Loucy (cell line): ENCODE measurements around the gene PODNL1.

Source experiments
- H2AFZ ChIP-seq: fragments of 200-600 bp; sonication (generic); 2 replicates; pipeline ENCODE4 v1.6.0; 2016; ENCODE audit warnings: antibody characterized with exemption, mild to moderate bottlenecking, low read length, moderate library complexity
- H3F3A ChIP-seq: fragments of 200-600 bp; 2 replicates; pipeline ENCODE4 v1.6.0; 2016; ENCODE audit warnings: antibody characterized with exemption, low read depth, mild to moderate bottlenecking
- H3K27me3 ChIP-seq: fragments of 200-600 bp; sonication (generic); 2 replicates; pipeline ENCODE4 v1.6.1; 2014; ENCODE audit warnings: low read length, mild to moderate bottlenecking; ENCODE audit not compliant: insufficient read depth, poor library complexity, severe bottlenecking
- H3K36me3 ChIP-seq: fragments of 200-600 bp; sonication (generic); 2 replicates; pipeline ENCODE4 v1.6.1; 2016; ENCODE audit warnings: low read length; ENCODE audit not compliant: insufficient read depth
- H3K4me1 ChIP-seq: fragments of 200-600 bp; sonication (generic); 2 replicates; pipeline ENCODE4 v1.5.1; 2014; ENCODE audit warnings: low read length, mild to moderate bottlenecking; ENCODE audit not compliant: insufficient read depth, poor library complexity, severe bottlenecking
- H3K4me2 ChIP-seq: fragments of 200-600 bp; sonication (generic); 2 replicates; pipeline ENCODE4 v1.6.0; 2014; ENCODE audit warnings: antibody characterized with exemption, low read length, low read depth, mild to moderate bottlenecking; ENCODE audit not compliant: poor library complexity, severe bottlenecking
- H3K4me3 ChIP-seq: fragments of 200-600 bp; sonication (generic); 2 replicates; pipeline ENCODE4 v1.5.1; 2014; ENCODE audit warnings: low read length, mild to moderate bottlenecking, mixed read lengths; ENCODE audit not compliant: poor library complexity, severe bottlenecking
- H3K79me2 ChIP-seq: fragments of 200-600 bp; sonication (generic); 2 replicates; pipeline ENCODE4 v1.6.1; 2014; ENCODE audit warnings: low read length; ENCODE audit not compliant: insufficient read depth
- H3K9ac ChIP-seq: fragments of 200-600 bp; sonication (generic); 2 replicates; pipeline ENCODE4 v1.6.0; 2014; ENCODE audit warnings: mild to moderate bottlenecking, low read depth, low read length, moderate library complexity; ENCODE audit not compliant: poor library complexity, severe bottlenecking
- H3K9me2 ChIP-seq: fragments of 200-600 bp; sonication (generic); replicated peaks from 2 replicates; pipeline ENCODE4 v1.6.1; 2016; ENCODE audit warnings: low read depth, low read length, mixed read lengths
- H3K9me3 ChIP-seq: fragments of 200-600 bp; sonication (generic); 2 replicates; pipeline ENCODE4 v1.6.1; 2014; ENCODE audit warnings: mild to moderate bottlenecking, antibody characterized with exemption, low read length, low read depth; ENCODE audit not compliant: insufficient read depth
- H4K20me1 ChIP-seq: fragments of 200-600 bp; sonication (generic); 2 replicates; pipeline ENCODE4 v1.6.0; 2014; ENCODE audit warnings: antibody characterized with exemption, low read length, mild to moderate bottlenecking; ENCODE audit not compliant: insufficient read depth, poor library complexity, severe bottlenecking
- CTCF ChIP-seq: fragments of 200-600 bp; sonication (generic); conservative IDR thresholded peaks from 2 replicates; pipeline ENCODE4 v1.5.1; 2014; ENCODE audit warnings: mild to moderate bottlenecking, antibody characterized with exemption, low read length
- EZH2phosphoT487 ChIP-seq: fragments of 200-600 bp; IDR thresholded peaks from 2 replicates; pipeline ENCODE4 v1.6.1; 2018; ENCODE audit warnings: antibody characterized with exemption, mild to moderate bottlenecking, moderate library complexity, borderline replicate concordance

Gene PODNL1

DNA sequence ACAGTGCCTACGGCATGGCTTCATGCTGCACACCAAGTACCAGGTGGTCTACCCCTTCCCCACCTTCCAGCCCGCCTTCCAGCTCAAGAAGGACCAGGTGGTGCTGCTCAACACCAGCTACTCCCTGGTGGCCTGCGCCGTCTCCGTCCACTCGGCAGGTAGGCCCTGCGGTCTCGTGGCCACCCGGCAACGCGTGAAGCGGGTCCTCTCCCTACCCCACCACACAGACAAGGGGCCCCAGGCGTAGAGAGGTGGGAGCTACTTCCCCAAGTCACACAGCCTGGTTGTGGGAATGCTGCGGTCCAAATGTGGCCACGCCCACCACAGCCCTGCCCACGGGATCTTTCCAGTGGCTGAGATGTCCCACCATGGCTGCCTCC lies 18.1 kb upstream of the PODNL1 start:
- Histone ChIP-seq H3K9me3 (no peaks in the 10 kb centered on the region), H4K20me1 (peaks cover 29% of the 10 kb centered on the region), H3K9ac (no peak overlapping the region), H3K4me3 (no peak overlapping the region), H3F3A (no peaks in the 10 kb centered on the region), H3K79me2 (peaks cover 62% of the 10 kb centered on the region), H3K4me2 (no peak overlapping the region), H3K36me3 (peaks cover 54% of the 10 kb centered on the region; the same call in 1 of the 2 replicates), H3K27me3 (no peaks in the 10 kb centered on the region), H2AFZ (no peak overlapping the region), H3K9me2 (no peaks in the 10 kb centered on the region), H3K4me1 (peaks cover 10% of the 10 kb centered on the region)
- TF ChIP-seq EZH2phosphoT487 (no peak), CTCF (no peak)

- Histone ChIP-seq H3K9me2 (no peaks in the 10 kb centered on the region), H3K4me3 (no peak overlapping the region), H3K9ac (no peak overlapping the region), H3K4me1 (peaks cover 10% of the 10 kb centered on the region), H3F3A (no peaks in the 10 kb centered on the region), H4K20me1 (peaks cover 29% of the 10 kb centered on the region), H3K9me3 (no peaks in the 10 kb centered on the region), H3K36me3 (peaks cover 54% of the 10 kb centered on the region; the same call in 1 of the 2 replicates), H3K27me3 (no peaks in the 10 kb centered on the region), H3K4me2 (no peak overlapping the region), H3K79me2 (peaks cover 62% of the 10 kb centered on the region), H2AFZ (no peak overlapping the region)
- TF ChIP-seq CTCF (no peak), EZH2phosphoT487 (no peak)
Observed at GRCh38 chr19:13955662-13956364, 17.6 kb upstream of the PODNL1 start.

- peak overlapping the region; percentile 93 for H3K4me3 ChIP-seq
- peak overlapping the region; percentile 94 for H3K4me2 ChIP-seq
- H3F3A ChIP-seq: no peaks in the 10 kb centered on the region
- peaks cover 26% of the 10 kb centered on the region for H4K20me1 ChIP-seq
- H2AFZ ChIP-seq: no peak overlapping the region
- H3K4me1 ChIP-seq: peaks cover 10% of the 10 kb centered on the region
- H3K9me3 ChIP-seq: no peaks in the 10 kb centered on the region
- H3K9me2 ChIP-seq: no peaks in the 10 kb centered on the region
- TF ChIP-seq EZH2phosphoT487 (no peak), CTCF (no peak)
- H3K79me2 ChIP-seq: peaks cover 62% of the 10 kb centered on the region
- peaks cover 41% of the 10 kb centered on the region; the same call in 1 of the 2 replicates for H3K36me3 ChIP-seq
- no peaks in the 10 kb centered on the region for H3K27me3 ChIP-seq
- peak overlapping the region; percentile 92 for H3K9ac ChIP-seq
Observed at GRCh38 chr19:13954185-13954584, 16.0 kb upstream of the PODNL1 start.
